ENCODE results near the gene SETBP1.

Gene SETBP1

GRCh38 chr18:45083226-45083855 lies 402.7 kb downstream of the SETBP1 start:
- TF ChIP-seq JUND (IDR thresholded peaks at IDR 0.05; ENCODE audit: low read depth), result no peak
- DNase-seq (ENCODE audit: low read depth in 1 of 2, low spot score in 1 of 2), result no peak
- in situ Hi-C loops (cut with HindIII; ENCODE audit: low pct_unique_long_range_greater_than_20kb, low sequenced_read_pairs), result no loop called here

DNA sequence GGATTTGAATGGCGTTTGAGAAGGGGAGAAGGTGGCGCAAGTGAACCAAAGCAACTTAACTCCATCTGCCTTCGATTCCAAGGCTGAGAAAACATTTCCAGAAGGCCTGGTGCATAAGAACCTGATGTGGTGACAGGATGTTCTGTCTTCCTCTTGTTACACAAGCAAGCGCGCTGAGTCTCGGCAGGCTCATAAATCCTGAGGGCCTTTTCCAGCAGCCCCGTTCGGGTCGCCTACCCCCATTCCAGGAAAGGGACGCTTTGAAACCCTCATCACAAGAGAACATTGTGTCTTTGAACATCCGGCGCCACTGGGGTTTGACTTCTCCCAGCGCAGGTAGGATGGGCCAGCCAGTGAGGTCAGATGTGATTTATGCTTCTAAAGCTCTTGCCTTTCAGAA lies 403.5 kb downstream of the SETBP1 start:
- in situ Hi-C loops (cut with HindIII; ENCODE audit: low pct_unique_long_range_greater_than_20kb, low sequenced_read_pairs), result no loop called here
- no peak for DNase-seq (ENCODE audit: low read depth in 1 of 2, low spot score in 1 of 2)
- no peak for TF ChIP-seq JUND (IDR thresholded peaks at IDR 0.05; ENCODE audit: low read depth)

DNA sequence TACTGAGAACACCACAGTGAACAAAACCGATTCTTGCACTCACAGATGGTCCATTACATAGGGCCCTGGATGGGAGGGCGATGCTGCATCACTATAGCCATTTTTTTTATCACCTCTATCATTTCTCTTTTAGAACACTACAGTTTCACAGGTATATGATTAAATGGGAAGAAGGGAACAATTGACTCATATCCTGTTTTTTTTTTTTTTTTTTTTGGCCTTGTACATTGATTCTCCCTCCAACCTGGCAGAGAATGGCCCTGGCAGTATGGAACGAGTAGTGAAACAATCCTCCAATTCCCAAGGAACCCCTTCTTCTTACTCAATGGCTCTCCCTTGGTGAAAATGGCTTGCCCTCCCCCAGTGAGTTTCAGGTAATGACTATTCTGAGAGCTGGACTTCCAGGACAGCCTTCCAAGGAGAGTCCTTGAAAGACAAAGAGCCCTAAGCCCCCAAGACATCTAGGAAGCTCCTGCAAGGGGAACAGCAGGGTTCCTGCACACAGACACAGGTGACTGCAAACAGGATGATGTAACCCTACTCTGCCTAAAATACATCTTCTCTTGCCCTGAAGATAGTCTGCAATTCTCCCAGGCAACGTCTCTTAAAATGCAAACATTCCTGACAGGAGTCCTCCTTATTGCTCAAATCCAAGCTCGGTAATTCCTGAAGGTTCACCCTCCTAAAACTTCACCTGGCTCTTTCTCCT lies 405.4 kb downstream of the SETBP1 start:
- TF ChIP-seq JUND (IDR thresholded peaks at IDR 0.05; ENCODE audit: low read depth), result no peak
- no peak for DNase-seq (ENCODE audit: low read depth in 1 of 2, low spot score in 1 of 2)
- in situ Hi-C loops (cut with HindIII; ENCODE audit: low pct_unique_long_range_greater_than_20kb, low sequenced_read_pairs), result no loop called here

DNA sequence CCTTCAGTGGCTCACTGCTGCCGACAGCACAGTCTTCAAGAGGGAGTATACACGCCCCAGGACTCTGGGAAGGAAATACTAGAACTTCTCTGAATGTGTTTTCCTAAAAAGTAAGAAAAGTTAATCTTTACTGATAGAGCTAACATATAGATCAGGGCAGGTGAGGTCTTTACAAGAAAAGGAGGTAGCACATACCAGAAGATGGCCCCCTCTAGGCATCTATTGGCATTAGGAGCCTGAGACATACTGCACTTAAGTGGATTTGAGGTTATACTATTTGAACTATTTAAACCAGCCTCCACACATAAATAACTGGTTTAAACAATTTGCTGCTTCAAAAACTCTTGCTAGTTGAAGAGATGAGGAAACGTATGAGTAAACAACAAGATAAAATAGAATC lies 406.1 kb downstream of the SETBP1 start:
- DNase-seq (ENCODE audit: low read depth in 1 of 2, low spot score in 1 of 2), result no peak
- TF ChIP-seq JUND (IDR thresholded peaks at IDR 0.05; ENCODE audit: low read depth), result no peak
- in situ Hi-C loops (cut with HindIII; ENCODE audit: low pct_unique_long_range_greater_than_20kb, low sequenced_read_pairs), result no loop called here

DNA sequence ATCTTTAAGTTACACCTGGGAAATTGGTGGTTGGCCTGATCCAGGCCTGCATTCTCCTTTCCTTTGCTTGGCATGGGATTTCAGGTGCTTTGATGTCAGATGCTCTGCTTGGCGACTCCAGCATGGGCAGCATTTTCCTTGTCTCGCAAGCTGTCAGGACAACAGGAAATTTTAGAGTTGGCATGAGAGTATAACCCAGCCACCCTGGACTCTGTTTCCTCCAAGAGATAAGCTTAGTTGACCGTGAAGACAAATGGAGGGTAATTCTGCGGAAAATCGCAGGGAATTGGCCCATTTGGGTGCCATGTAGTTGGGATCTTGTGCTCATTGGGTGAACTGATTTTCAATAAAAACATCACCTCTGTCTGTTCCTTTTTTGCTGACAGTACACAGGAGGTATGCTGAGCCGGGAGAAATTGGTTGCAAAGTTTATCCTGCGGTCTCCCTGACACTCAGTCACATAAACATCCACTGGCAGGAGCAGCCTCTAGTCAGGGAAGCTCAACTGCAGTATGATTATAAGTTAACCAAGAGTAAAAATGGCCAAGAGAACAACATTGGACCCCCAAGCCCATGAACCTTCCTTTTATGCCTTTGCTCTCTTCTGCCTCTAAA lies 409.9 kb downstream of the SETBP1 start:
- DNase-seq (ENCODE audit: low read depth in 1 of 2, low spot score in 1 of 2), result no peak
- TF ChIP-seq JUND (IDR thresholded peaks at IDR 0.05; ENCODE audit: low read depth), result no peak
- in situ Hi-C loops (cut with HindIII; ENCODE audit: low pct_unique_long_range_greater_than_20kb, low sequenced_read_pairs), result no loop called here

GRCh38 chr18:45100321-45101105 lies 419.8 kb downstream of the SETBP1 start:
- no peak for DNase-seq (ENCODE audit: low read depth in 1 of 2, low spot score in 1 of 2)
- TF ChIP-seq JUND (IDR thresholded peaks at IDR 0.05; ENCODE audit: low read depth), result no peak
- in situ Hi-C loops (cut with HindIII; ENCODE audit: low pct_unique_long_range_greater_than_20kb, low sequenced_read_pairs), result no loop called here

DNA sequence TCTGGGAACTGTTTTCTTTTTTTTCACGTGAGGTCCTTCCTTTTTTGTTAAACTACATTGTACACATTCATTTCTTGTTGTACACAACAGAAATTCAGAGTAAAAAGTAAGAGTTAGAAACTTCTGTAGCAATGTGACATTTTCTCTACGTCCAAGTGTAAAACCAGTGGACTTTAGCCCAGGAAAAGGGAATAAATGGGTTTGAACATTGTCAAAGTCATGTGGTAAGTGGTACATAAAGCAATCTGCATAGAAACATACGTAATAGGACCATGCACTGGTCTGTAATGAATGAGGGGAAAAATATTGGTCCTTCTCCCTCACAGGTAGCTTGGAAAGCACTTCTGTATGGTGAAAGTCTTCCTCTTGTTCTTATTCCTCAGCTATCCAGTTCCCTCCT lies 421.4 kb downstream of the SETBP1 start:
- no peak for TF ChIP-seq JUND (IDR thresholded peaks at IDR 0.05; ENCODE audit: low read depth)
- DNase-seq (ENCODE audit: low read depth in 1 of 2, low spot score in 1 of 2), result no peak
- in situ Hi-C loops (cut with HindIII; ENCODE audit: low pct_unique_long_range_greater_than_20kb, low sequenced_read_pairs), result no loop called here

DNA sequence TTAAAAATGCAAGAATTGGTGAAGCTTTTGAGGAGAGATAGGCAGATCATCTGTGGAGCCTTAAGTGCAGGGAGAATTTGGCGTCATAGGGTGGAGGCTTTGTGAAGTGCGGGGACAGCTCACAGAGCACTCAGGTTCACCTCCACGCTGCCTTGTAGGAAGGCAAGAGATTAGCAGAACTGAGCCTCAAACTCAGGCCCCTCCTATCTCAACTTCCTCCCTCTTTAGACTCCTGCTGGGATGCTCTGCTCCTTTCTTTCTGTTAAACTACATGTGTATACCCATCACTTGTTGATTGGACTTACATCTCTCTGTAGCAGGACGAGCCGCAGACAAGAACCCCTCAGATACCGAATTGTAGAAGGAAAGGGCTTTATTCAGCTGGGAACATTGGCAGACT lies 422.2 kb downstream of the SETBP1 start:
- TF ChIP-seq JUND (IDR thresholded peaks at IDR 0.05; ENCODE audit: low read depth), result no peak
- in situ Hi-C loops (cut with HindIII; ENCODE audit: low pct_unique_long_range_greater_than_20kb, low sequenced_read_pairs), result no loop called here
- DNase-seq (ENCODE audit: low read depth in 1 of 2, low spot score in 1 of 2), result no peak

DNA sequence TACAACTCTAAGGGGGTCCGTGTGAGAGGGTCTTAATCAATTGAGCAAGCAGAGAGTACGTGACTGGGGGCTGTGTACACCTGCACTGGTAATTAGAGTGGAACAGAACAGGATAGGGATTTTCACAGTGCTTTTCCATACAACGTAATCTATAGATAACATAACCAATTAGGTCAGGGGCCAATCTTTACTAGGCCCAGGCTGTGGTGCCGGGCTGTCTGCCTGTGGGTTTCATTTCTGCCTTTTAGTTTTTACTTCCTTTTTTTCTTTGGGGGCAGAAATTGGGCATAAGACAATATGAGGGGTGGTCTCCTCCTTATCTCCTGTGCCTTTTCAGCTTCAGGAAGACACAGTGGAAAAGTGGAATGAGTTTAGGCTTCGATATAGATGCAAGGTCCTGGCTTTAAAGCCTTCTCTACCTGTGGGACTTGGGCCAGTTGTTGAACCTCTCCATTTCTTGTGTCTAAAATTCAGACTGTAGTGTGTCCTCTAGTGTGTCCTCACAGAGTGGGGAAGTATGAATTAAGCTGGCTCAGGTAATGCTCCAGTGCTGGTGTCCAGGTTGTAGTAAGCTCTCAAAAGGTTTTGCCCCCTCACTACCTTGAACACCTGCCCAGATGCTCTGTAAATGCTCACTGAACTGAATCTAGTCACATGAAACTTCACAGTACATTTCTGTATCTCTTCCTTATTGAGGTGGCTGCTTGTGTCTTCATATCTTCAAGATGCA lies 422.8 kb downstream of the SETBP1 start:
- no peak for TF ChIP-seq JUND (IDR thresholded peaks at IDR 0.05; ENCODE audit: low read depth)
- in situ Hi-C loops (cut with HindIII; ENCODE audit: low pct_unique_long_range_greater_than_20kb, low sequenced_read_pairs), result no loop called here
- DNase-seq (ENCODE audit: low read depth in 1 of 2, low spot score in 1 of 2), result no peak

DNA sequence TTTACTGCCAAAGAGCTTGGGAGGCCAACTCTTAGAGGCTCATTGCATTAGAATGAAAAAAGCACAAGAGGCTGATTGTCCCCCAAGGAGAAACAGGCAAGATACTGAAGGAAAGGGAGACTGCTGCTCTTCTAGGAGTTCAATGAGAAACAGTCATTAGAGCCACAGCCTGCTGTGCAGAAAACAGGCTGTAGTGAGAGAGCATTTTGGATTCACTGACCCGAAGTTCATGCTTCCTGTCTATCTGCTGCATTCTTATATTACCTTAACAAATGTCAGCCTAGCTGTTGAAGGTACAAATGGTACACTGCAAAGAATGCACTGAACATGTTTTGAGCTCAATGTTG lies 423.3 kb downstream of the SETBP1 start:
- in situ Hi-C loops (cut with HindIII; ENCODE audit: low pct_unique_long_range_greater_than_20kb, low sequenced_read_pairs), result no loop called here

DNA sequence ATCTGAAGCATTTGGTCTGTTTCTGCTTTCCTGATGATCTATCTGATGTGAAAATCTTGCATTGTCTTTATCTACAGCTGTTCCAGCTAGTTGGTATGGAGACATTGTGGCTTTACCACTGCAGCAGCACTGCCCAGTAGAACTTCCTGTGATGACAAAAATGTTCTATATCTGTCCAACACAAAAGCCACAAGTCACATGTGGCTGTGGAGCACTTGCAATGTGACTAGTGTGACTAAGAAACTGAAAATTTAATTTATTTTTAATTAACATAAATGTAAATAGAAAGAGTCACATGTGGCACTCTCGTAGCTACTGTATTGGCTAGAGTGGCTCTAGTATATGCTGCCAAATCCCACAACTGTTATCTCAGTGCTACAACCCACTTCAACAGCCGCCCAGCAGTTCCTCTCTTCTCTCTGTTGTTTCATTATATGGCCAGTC lies 425.7 kb downstream of the SETBP1 start:
- DNase-seq (ENCODE audit: low read depth in 1 of 2, low spot score in 1 of 2), result no peak
- TF ChIP-seq JUND (IDR thresholded peaks at IDR 0.05; ENCODE audit: low read depth), result no peak
- in situ Hi-C loops (cut with HindIII; ENCODE audit: low pct_unique_long_range_greater_than_20kb, low sequenced_read_pairs), result no loop called here

More for the DNA sequence above, 423.3 kb downstream of the SETBP1 start:
- no peak for TF ChIP-seq JUND (IDR thresholded peaks at IDR 0.05; ENCODE audit: low read depth)
- DNase-seq (ENCODE audit: low read depth in 1 of 2, low spot score in 1 of 2), result no peak

- in situ Hi-C loops (cut with HindIII; ENCODE audit: low pct_unique_long_range_greater_than_20kb, low sequenced_read_pairs), result no loop called here
- DNase-seq (ENCODE audit: low read depth in 1 of 2, low spot score in 1 of 2), result no peak
- TF ChIP-seq JUND (IDR thresholded peaks at IDR 0.05; ENCODE audit: low read depth), result no peak
Observed at GRCh38 chr18:45107425-45107824, 426.7 kb downstream of the SETBP1 start.
